H9 (cell line): Measurements from ENCODE around the gene SLC9A1. TPM values are rescaled to one million over a fixed set of nuclear protein-coding genes. Genes with fewer than 3 reads are reported as not detected.

Source experiments
- DNase-seq: peaks from one replicate; pipeline ENCODE4 v3.0.0-alpha.2; 2017
- H2AFZ ChIP-seq: one replicate; pipeline ENCODE4 v1.6.1; 2013; ENCODE audit warnings: mild to moderate bottlenecking, low read length, control low read depth, moderate library complexity
- H2AK5ac ChIP-seq: 2 replicates; pipeline ENCODE4 v1.6.1; 2013; ENCODE audit warnings: low read length, control low read depth, mixed read lengths; ENCODE audit not compliant: insufficient read length
- H2BK120ac ChIP-seq: one replicate; pipeline ENCODE4 v1.6.1; 2013; ENCODE audit warnings: low read depth, mild to moderate bottlenecking, low read length, control low read depth, inconsistent platforms; ENCODE audit not compliant: poor library complexity, severe bottlenecking
- H2BK12ac ChIP-seq: 2 replicates; pipeline ENCODE4 v1.6.1; 2013; ENCODE audit warnings: low read length, control low read depth, mixed read lengths, low read depth; ENCODE audit not compliant: insufficient read length
- H2BK15ac ChIP-seq: 2 replicates; pipeline ENCODE4 v1.6.1; 2013; ENCODE audit warnings: low read depth, low read length, control low read depth
- H2BK20ac ChIP-seq: one replicate; pipeline ENCODE4 v1.6.1; 2013; ENCODE audit warnings: low read depth, mild to moderate bottlenecking, low read length, control low read depth, inconsistent platforms; ENCODE audit not compliant: poor library complexity, severe bottlenecking
- H2BK5ac ChIP-seq: 2 replicates; pipeline ENCODE4 v1.6.1; 2013; ENCODE audit warnings: low read length, control low read depth, mixed read lengths; ENCODE audit not compliant: insufficient read length
- H3K14ac ChIP-seq: 2 replicates; pipeline ENCODE4 v1.6.1; 2013; ENCODE audit warnings: low read length, control low read depth; ENCODE audit not compliant: insufficient read depth
- H3K18ac ChIP-seq: 2 replicates; pipeline ENCODE4 v1.6.1; 2013; ENCODE audit warnings: low read depth, mild to moderate bottlenecking, mixed read lengths, low read length, control low read depth; ENCODE audit not compliant: insufficient read length
- H3K23ac ChIP-seq: 2 replicates; pipeline ENCODE4 v1.6.1; 2013; ENCODE audit warnings: low read length, control low read depth, mixed read lengths, low read depth; ENCODE audit not compliant: insufficient read length
- H3K23me2 ChIP-seq: 2 replicates; pipeline ENCODE4 v1.6.1; 2013; ENCODE audit warnings: low read depth, mild to moderate bottlenecking, mixed read lengths, low read length, control low read depth; ENCODE audit not compliant: insufficient read length, poor library complexity, severe bottlenecking
- H3K27ac ChIP-seq: 2 replicates; pipeline ENCODE4 v1.5.1; 2013; ENCODE audit warnings: low read length, control low read depth, mixed read lengths, low read depth; ENCODE audit not compliant: insufficient read length
- H3K27me3 ChIP-seq: 2 replicates; pipeline ENCODE4 v1.6.1; 2013; ENCODE audit warnings: low read length, control low read depth, inconsistent platforms; ENCODE audit not compliant: insufficient read depth
- H3K4ac ChIP-seq: 2 replicates; pipeline ENCODE4 v1.6.1; 2013; ENCODE audit warnings: low read depth, mild to moderate bottlenecking, control low read depth, inconsistent platforms, low read length, moderate library complexity
- H3K4me1 ChIP-seq: 2 replicates; pipeline ENCODE4 v1.6.1; 2013; ENCODE audit warnings: low read length, control low read depth, inconsistent platforms; ENCODE audit not compliant: insufficient read depth
- H3K4me2 ChIP-seq: 2 replicates; pipeline ENCODE4 v1.6.1; 2013; ENCODE audit warnings: low read length, control low read depth, mixed read lengths; ENCODE audit not compliant: insufficient read length, insufficient read depth
- H3K56ac ChIP-seq: 2 replicates; pipeline ENCODE4 v1.6.1; 2013; ENCODE audit warnings: low read depth, mild to moderate bottlenecking, mixed read lengths, low read length, control low read depth; ENCODE audit not compliant: insufficient read length
- H3K79me1 ChIP-seq: 2 replicates; pipeline ENCODE4 v1.6.1; 2013; ENCODE audit warnings: low read depth, mild to moderate bottlenecking, moderate library complexity, low read length, control low read depth, inconsistent platforms; ENCODE audit not compliant: insufficient read depth, poor library complexity, severe bottlenecking
- H3K79me2 ChIP-seq: 2 replicates; pipeline ENCODE4 v1.6.1; 2013; ENCODE audit warnings: low read length, control low read depth, inconsistent platforms; ENCODE audit not compliant: insufficient read depth
- H3K9ac ChIP-seq: 2 replicates; pipeline ENCODE4 v1.6.1; 2013; ENCODE audit warnings: low read length, control low read depth, mixed read lengths; ENCODE audit not compliant: insufficient read length; ENCODE audit errors: extremely low read depth
- H3K9me3 ChIP-seq: one replicate; pipeline ENCODE4 v1.6.1; 2013; ENCODE audit warnings: low read depth, low read length, inconsistent platforms; ENCODE audit not compliant: control insufficient read depth
- H3T11ph ChIP-seq: one replicate; pipeline ENCODE4 v1.6.1; 2013; ENCODE audit warnings: mild to moderate bottlenecking, low read length, control low read depth, inconsistent platforms
- H4K20me1 ChIP-seq: one replicate; pipeline ENCODE4 v1.6.1; 2013; ENCODE audit not compliant: control insufficient read depth, insufficient read length, insufficient read depth
- H4K5ac ChIP-seq: 2 replicates; pipeline ENCODE4 v1.6.1; 2013; ENCODE audit warnings: low read depth, mild to moderate bottlenecking, mixed read lengths, low read length, control low read depth; ENCODE audit not compliant: insufficient read length
- H4K8ac ChIP-seq: replicated peaks from 2 replicates; pipeline ENCODE4 v1.6.1; 2013; ENCODE audit warnings: low read length, control low read depth, mixed read lengths, low read depth; ENCODE audit not compliant: insufficient read length
- H4K91ac ChIP-seq: 2 replicates; pipeline ENCODE4 v1.6.1; 2013; ENCODE audit warnings: low read depth, mild to moderate bottlenecking, moderate library complexity, mixed read lengths, low read length, control low read depth; ENCODE audit not compliant: insufficient read length
- H3K27ac Mint-ChIP-seq, 3 experiments: 2 replicates in 2 of 3; 3 replicates in 1 of 3; pipeline ENCODE4 v1.8.0; 2020 to 2021; ENCODE audit warnings: mixed read lengths in 3 of 3, mild to moderate bottlenecking in 1 of 3, moderate library complexity in 1 of 3
- H3K27me3 Mint-ChIP-seq: 2 replicates; pipeline ENCODE4 v1.8.0; 2021; ENCODE audit warnings: low read depth, mild to moderate bottlenecking, moderate library complexity, mixed read lengths
- H3K36me3 Mint-ChIP-seq, 3 experiments: 2 replicates in 2 of 3; 3 replicates in 1 of 3; pipeline ENCODE4 v1.8.0; 2020 to 2021; ENCODE audit warnings: low read depth in 3 of 3, mixed read lengths in 3 of 3; ENCODE audit not compliant: insufficient read depth in 1 of 3
- H3K4me1 Mint-ChIP-seq, 2 experiments: 2 replicates each; pipeline ENCODE4 v1.8.0; 2020; ENCODE audit warnings: mixed read lengths in 2 of 2
- H3K4me3 Mint-ChIP-seq, 2 experiments: 2 replicates in 1 of 2; 3 replicates in 1 of 2; pipeline ENCODE4 v1.8.0; 2020 to 2021; ENCODE audit warnings: mild to moderate bottlenecking in 2 of 2, mixed read lengths in 2 of 2, moderate library complexity in 1 of 2
- H3K9me3 Mint-ChIP-seq, 2 experiments: 2 replicates in 1 of 2; 3 replicates in 1 of 2; pipeline ENCODE4 v1.8.0; 2020; ENCODE audit warnings: mild to moderate bottlenecking in 2 of 2, mixed read lengths in 2 of 2, moderate library complexity in 1 of 2
- WGBS: extraction: QIAGEN DNeasy Blood & Tissue Kit; methylation state at CpG from one replicate; pipeline ENCODE4 v1.1.7; 2013; ENCODE audit warnings: missing lambda C conversion rate, low lambda C conversion rate, mixed read lengths; ENCODE audit not compliant: insufficient read length; ENCODE audit errors: extremely low coverage; 5-methylcytosine and 5-hydroxymethylcytosine counted together
- total RNA-seq: library from RNA; stranded (reverse); gene quantifications from 2 replicates; pipeline ENCODE4 v1.2.1, GENCODE V29; 2021
- TF ChIP-seq, protein P1 (sequence below): fragments of 200-600 bp; sonication (generic); conservative IDR thresholded peaks from 3 replicates; pipeline ENCODE4 v1.8.0; 2021; ENCODE audit warnings: antibody characterized with exemption, mild to moderate bottlenecking

SLC9A1 gene
- total RNA-seq, 1 experiment from 2014 or later: 20.8 TPM

DNA sequence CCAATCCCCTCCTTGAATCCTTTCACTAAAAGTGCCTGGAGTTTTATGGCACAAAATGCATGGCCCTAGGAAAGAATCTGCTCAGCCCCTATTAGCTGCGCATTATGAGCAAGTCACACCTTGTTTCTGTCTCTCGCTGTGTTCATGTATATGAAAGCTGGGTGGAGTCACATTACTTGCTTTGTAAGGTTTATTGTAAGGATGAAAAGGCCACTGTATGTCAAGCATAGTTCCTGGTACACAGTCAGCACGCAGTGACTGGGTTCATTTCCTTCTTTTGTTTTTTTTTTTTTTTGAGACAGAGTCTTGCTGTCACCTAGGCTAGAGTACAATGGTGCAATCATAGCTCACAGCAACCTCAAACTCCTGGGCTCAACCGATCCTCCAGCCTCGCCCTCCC is 6.7 kb upstream of the SLC9A1 start:
- H2BK15ac ChIP-seq: no peak overlapping the region
- no peaks in the 10 kb centered on the region for H4K20me1 ChIP-seq
- Mint-ChIP-seq H3K4me3 (no peak overlapping the region), H3K27ac (no peak overlapping the region; a peak in 1 of 7 replicates), H3K27me3 (no peaks in the 10 kb centered on the region; the same call in none of the 2 replicates), H3K9me3 (no peaks in the 10 kb centered on the region), H3K36me3 (no peaks in the 10 kb centered on the region), H3K4me1 (no peaks in the 10 kb centered on the region)
- no peak overlapping the region for H3K27ac ChIP-seq
- H4K5ac ChIP-seq: no peak overlapping the region
- H3K79me1 ChIP-seq: no peaks in the 10 kb centered on the region
- H2AFZ ChIP-seq: no peak overlapping the region
- H3K27me3 ChIP-seq: no peaks in the 10 kb centered on the region
- H3K79me2 ChIP-seq: no peaks in the 10 kb centered on the region
- no peak overlapping the region for H3T11ph ChIP-seq
- no peak overlapping the region for H3K18ac ChIP-seq
- no peak overlapping the region for H3K23ac ChIP-seq
- H3K14ac ChIP-seq: no peak overlapping the region
- H3K23me2 ChIP-seq: no peaks in the 10 kb centered on the region
- no peak overlapping the region for H3K4ac ChIP-seq
- H3K4me1 ChIP-seq: no peaks in the 10 kb centered on the region
- H4K91ac ChIP-seq: no peak overlapping the region
- H2BK5ac ChIP-seq: no peak overlapping the region
- no peak for DNase-seq
- H2BK120ac ChIP-seq: no peak overlapping the region
- no peak overlapping the region for H3K4me2 ChIP-seq
- TF ChIP-seq, protein P1, sequence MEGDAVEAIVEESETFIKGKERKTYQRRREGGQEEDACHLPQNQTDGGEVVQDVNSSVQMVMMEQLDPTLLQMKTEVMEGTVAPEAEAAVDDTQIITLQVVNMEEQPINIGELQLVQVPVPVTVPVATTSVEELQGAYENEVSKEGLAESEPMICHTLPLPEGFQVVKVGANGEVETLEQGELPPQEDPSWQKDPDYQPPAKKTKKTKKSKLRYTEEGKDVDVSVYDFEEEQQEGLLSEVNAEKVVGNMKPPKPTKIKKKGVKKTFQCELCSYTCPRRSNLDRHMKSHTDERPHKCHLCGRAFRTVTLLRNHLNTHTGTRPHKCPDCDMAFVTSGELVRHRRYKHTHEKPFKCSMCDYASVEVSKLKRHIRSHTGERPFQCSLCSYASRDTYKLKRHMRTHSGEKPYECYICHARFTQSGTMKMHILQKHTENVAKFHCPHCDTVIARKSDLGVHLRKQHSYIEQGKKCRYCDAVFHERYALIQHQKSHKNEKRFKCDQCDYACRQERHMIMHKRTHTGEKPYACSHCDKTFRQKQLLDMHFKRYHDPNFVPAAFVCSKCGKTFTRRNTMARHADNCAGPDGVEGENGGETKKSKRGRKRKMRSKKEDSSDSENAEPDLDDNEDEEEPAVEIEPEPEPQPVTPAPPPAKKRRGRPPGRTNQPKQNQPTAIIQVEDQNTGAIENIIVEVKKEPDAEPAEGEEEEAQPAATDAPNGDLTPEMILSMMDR: no peak
- H3K56ac ChIP-seq: no peak overlapping the region
- WGBS: no CpG with 5 or more reads among the region's 5 CpGs
- H2AK5ac ChIP-seq: no peak overlapping the region
- H2BK20ac ChIP-seq: no peak overlapping the region
- H4K8ac ChIP-seq: no peak overlapping the region
- no peaks in the 10 kb centered on the region for H3K9me3 ChIP-seq
- no peak overlapping the region for H3K9ac ChIP-seq
- H2BK12ac ChIP-seq: no peak overlapping the region
